HCT116 (cell line): Measurements from ENCODE around the gene TMC1. TPM values are rescaled to one million over a fixed set of nuclear protein-coding genes. Genes with fewer than 3 reads are reported as not detected.

Experiments
- ATAC-seq: fragments of 200-7000 bp; cut with Tn5 transposase; 2 replicates; pipeline ENCODE4 v1.9.1; 2020; ENCODE audit warnings: mild to moderate bottlenecking, moderate library complexity
- BruUV-seq: library from RNA; stranded (reverse); fragments of 400-500 nt; replicated peaks from 2 replicates; lab custom pipeline; 2021; lab: Mats Ljungman, UMichigan
- CTCF ChIA-PET: fragments of 300-600 bp; sonication (Branson Sonifier 250); formaldehyde crosslinking; loops from one replicate; lab custom pipeline; 2021; ENCODE audit warnings: antibody characterized with exemption; lab: Charles Lee
- POLR2A ChIA-PET: fragments of 300-600, 350-600 bp; sonication (Branson Sonifier 250); formaldehyde crosslinking; loops from one replicate; lab custom pipeline; 2021; ENCODE audit warnings: antibody characterized with exemption; lab: Charles Lee
- RAD21 ChIA-PET, 2 experiments: fragments of 300-600 bp; sonication (Branson Sonifier 250); formaldehyde crosslinking; loops; one replicate each; lab custom pipeline; 2023; ENCODE audit warnings: low total read pairs in 2 of 2; ENCODE audit not compliant: uncharacterized antibody in 2 of 2, unreplicated experiment in 2 of 2, low non-redundant PET in 1 of 2; lab: Charles Lee
- DNase-seq: peaks from one replicate; pipeline ENCODE4 v3.0.0-alpha.2; 2010; ENCODE audit warnings: low read depth, low spot score
- H2AFZ ChIP-seq: fragments of 200-600 bp; shearing (Covaris generic), sonication (generic); 2 replicates; pipeline ENCODE4 v1.6.1; 2017; ENCODE audit warnings: low read depth, mixed run types, mixed read lengths, antibody characterized with exemption, low read length; ENCODE audit not compliant: poor library complexity, severe bottlenecking
- H3K27ac ChIP-seq: 2 replicates; pipeline ENCODE4 v1.5.1; 2012; ENCODE audit warnings: low read depth, low read length
- H3K27me3 ChIP-seq: fragments of 200-600 bp; sonication (generic); 2 replicates; pipeline ENCODE4 v1.6.1; 2016; ENCODE audit warnings: mixed run types, low read length, mixed read lengths; ENCODE audit not compliant: insufficient read depth
- H3K36me3 ChIP-seq, 2 experiments: fragments of 200-500 bp in 1 of 2; fragments of 200-600 bp in 1 of 2; sonication (Bioruptor generic) in 1 of 2; sonication (generic) in 1 of 2; 2 replicates each; pipeline versions ENCODE4 v1.5.1 to v1.6.1; 2014 to 2016; ENCODE audit warnings: low read length in 2 of 2, inconsistent platforms in 1 of 2, mixed read lengths in 1 of 2, mixed run types in 1 of 2; ENCODE audit not compliant: insufficient read depth in 2 of 2, control insufficient read depth in 1 of 2
- H3K4me1 ChIP-seq, 2 experiments: fragments of 200-600 bp in 1 of 2; sonication (generic) in 1 of 2; 2 replicates each; pipeline versions ENCODE4 v1.5.1 to v1.6.1; 2012 to 2017; ENCODE audit warnings: low read length in 2 of 2, inconsistent platforms in 1 of 2, mild to moderate bottlenecking in 1 of 2, mixed read lengths in 1 of 2, mixed run types in 1 of 2, moderate library complexity in 1 of 2; ENCODE audit not compliant: insufficient read depth in 2 of 2, control insufficient read depth in 1 of 2
- H3K4me2 ChIP-seq: fragments of 200-600 bp; sonication (generic); 2 replicates; pipeline ENCODE4 v1.6.1; 2017; ENCODE audit warnings: mixed run types, low read length, mixed read lengths
- H3K4me3 ChIP-seq, 2 experiments: fragments of 200-600 bp in 1 of 2; sonication (generic) in 1 of 2; replicated peaks in 1 of 2; 2 replicates each; pipeline ENCODE4 v1.5.1; 2011 to 2016; ENCODE audit warnings: low read length in 2 of 2, control low read depth in 1 of 2, low read depth in 1 of 2, mild to moderate bottlenecking in 1 of 2, mixed read lengths in 1 of 2, mixed run types in 1 of 2
- H3K79me2 ChIP-seq: fragments of 200-600 bp; sonication (generic); 2 replicates; pipeline ENCODE4 v1.6.1; 2017; ENCODE audit warnings: mild to moderate bottlenecking, mixed run types, low read length, moderate library complexity, mixed read lengths; ENCODE audit not compliant: insufficient read depth
- H3K9ac ChIP-seq: fragments of 200-600 bp; sonication (generic); 2 replicates; pipeline ENCODE4 v1.6.1; 2016; ENCODE audit warnings: low read length, mixed read lengths
- H3K9me2 ChIP-seq: fragments of 200-600 bp; sonication (generic), shearing (Covaris generic); 2 replicates; pipeline ENCODE4 v1.6.1; 2017; ENCODE audit warnings: mixed run types, mild to moderate bottlenecking, moderate library complexity; ENCODE audit not compliant: insufficient read depth
- H3K9me3 ChIP-seq, 2 experiments: fragments of 200-500 bp in 1 of 2; fragments of 200-600 bp in 1 of 2; sonication (Bioruptor generic) in 1 of 2; sonication (generic) in 1 of 2; 2 replicates each; pipeline ENCODE4 v1.6.1; 2014 to 2017; ENCODE audit warnings: low read length in 2 of 2, mixed read lengths in 2 of 2, inconsistent platforms in 1 of 2, low read depth in 1 of 2, mild to moderate bottlenecking in 1 of 2, mixed run types in 1 of 2, moderate library complexity in 1 of 2; ENCODE audit not compliant: control insufficient read depth in 1 of 2, insufficient read depth in 1 of 2
- H4K20me1 ChIP-seq: fragments of 200-600 bp; sonication (generic), shearing (Covaris generic); 2 replicates; pipeline ENCODE4 v1.6.1; 2017; ENCODE audit warnings: mixed run types, mild to moderate bottlenecking, moderate library complexity; ENCODE audit not compliant: insufficient read depth
- CBX3 ChIP-seq: IDR thresholded peaks from 2 replicates; pipeline ENCODE4 v1.6.1; 2012; ENCODE audit warnings: low read depth
- EZH2 ChIP-seq: fragments of 200-600 bp; sonication (generic); IDR thresholded peaks from 2 replicates; pipeline ENCODE4 v1.6.1; 2017; ENCODE audit warnings: antibody characterized with exemption, mixed run types
- JUND ChIP-seq: IDR thresholded peaks from 2 replicates; pipeline ENCODE4 v1.6.1; 2012
- RAD21 ChIP-seq: IDR thresholded peaks from 2 replicates; pipeline ENCODE4 v1.6.1; 2012; ENCODE audit warnings: low read depth, mild to moderate bottlenecking
- YY1 ChIP-seq: IDR thresholded peaks from 2 replicates; pipeline ENCODE4 v1.6.1; 2011; ENCODE audit warnings: low read length, low read depth, moderate library complexity, mild to moderate bottlenecking; ENCODE audit not compliant: insufficient replicate concordance; ENCODE audit errors: extremely low read depth
- intact Hi-C: fragments of 100-400 bp; cut with micrococcal nuclease; formaldehyde crosslinking; loops from 2 replicates; pipeline ENCODE4 v1.10.0; 2022
- total RNA-seq: library from RNA; stranded (reverse); gene quantifications from one replicate; pipeline ENCODE4 v1.2.1, GENCODE V29; 2021; ENCODE audit not compliant: unreplicated experiment
- TF ChIP-seq, protein P1 (sequence below), 3 experiments: fragments of 200-600 bp in 1 of 3; sonication (generic) in 1 of 3; IDR thresholded peaks in 2 of 3; conservative IDR thresholded peaks in 1 of 3; 2 replicates each; pipeline ENCODE4 v1.5.1; 2012 to 2017; ENCODE audit warnings: low read depth in 2 of 3, low read length in 2 of 3, antibody characterized with exemption in 1 of 3, borderline replicate concordance in 1 of 3, control low read depth in 1 of 3, mild to moderate bottlenecking in 1 of 3, mixed read lengths in 1 of 3, mixed run types in 1 of 3, moderate library complexity in 1 of 3; ENCODE audit not compliant: insufficient read depth in 1 of 3
- TF ChIP-seq, protein P2 (sequence below): IDR thresholded peaks from 2 replicates; pipeline ENCODE4 v1.6.1; 2011; ENCODE audit warnings: mild to moderate bottlenecking, low read length, moderate library complexity; ENCODE audit not compliant: insufficient replicate concordance; ENCODE audit errors: extremely low read depth

TMC1 gene
- total RNA-seq, 1 experiment from 2014 or later, result 0.57 TPM

DNA sequence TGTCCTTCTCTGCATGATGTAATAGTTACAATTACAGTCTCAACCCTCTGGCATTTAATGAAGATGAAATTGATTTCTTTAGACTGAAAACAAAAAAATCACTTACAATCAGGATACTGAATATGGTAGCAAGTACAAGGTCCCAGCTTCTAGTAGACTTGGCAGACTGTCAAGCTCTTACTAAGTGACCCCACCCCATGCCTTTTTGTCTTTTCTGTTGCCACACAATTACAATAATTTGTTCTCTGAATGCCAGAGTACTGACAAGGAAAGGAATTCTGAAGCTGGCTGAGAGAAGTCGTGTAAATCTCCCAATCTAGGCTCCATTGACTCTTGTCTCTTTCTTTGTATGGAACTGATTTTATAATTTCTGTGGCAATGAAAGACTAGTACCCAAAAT, 154.2 kb downstream of the TMC1 start:
- no peak overlapping the region for H3K4me2 ChIP-seq
- no peak for DNase-seq
- no TSS peak for BruUV-seq

More for the DNA sequence above, 154.2 kb downstream of the TMC1 start:
- no peak for TF ChIP-seq JUND
- TF ChIP-seq, protein P1, sequence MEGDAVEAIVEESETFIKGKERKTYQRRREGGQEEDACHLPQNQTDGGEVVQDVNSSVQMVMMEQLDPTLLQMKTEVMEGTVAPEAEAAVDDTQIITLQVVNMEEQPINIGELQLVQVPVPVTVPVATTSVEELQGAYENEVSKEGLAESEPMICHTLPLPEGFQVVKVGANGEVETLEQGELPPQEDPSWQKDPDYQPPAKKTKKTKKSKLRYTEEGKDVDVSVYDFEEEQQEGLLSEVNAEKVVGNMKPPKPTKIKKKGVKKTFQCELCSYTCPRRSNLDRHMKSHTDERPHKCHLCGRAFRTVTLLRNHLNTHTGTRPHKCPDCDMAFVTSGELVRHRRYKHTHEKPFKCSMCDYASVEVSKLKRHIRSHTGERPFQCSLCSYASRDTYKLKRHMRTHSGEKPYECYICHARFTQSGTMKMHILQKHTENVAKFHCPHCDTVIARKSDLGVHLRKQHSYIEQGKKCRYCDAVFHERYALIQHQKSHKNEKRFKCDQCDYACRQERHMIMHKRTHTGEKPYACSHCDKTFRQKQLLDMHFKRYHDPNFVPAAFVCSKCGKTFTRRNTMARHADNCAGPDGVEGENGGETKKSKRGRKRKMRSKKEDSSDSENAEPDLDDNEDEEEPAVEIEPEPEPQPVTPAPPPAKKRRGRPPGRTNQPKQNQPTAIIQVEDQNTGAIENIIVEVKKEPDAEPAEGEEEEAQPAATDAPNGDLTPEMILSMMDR (IDR thresholded peaks at IDR 0.05 in 2 of 3, conservative IDR thresholded peaks at IDR 0.05 in 1 of 3; ENCODE audit: borderline replicate concordance in 1 of 3, insufficient read depth in 1 of 3, low read depth in 2 of 3, low read length in 2 of 3), result no peak
- TF ChIP-seq YY1, result no peak
- TF ChIP-seq, protein P2, sequence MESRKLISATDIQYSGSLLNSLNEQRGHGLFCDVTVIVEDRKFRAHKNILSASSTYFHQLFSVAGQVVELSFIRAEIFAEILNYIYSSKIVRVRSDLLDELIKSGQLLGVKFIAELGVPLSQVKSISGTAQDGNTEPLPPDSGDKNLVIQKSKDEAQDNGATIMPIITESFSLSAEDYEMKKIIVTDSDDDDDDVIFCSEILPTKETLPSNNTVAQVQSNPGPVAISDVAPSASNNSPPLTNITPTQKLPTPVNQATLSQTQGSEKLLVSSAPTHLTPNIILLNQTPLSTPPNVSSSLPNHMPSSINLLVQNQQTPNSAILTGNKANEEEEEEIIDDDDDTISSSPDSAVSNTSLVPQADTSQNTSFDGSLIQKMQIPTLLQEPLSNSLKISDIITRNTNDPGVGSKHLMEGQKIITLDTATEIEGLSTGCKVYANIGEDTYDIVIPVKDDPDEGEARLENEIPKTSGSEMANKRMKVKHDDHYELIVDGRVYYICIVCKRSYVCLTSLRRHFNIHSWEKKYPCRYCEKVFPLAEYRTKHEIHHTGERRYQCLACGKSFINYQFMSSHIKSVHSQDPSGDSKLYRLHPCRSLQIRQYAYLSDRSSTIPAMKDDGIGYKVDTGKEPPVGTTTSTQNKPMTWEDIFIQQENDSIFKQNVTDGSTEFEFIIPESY, result no peak
- TF ChIP-seq RAD21, result no peak
- TF ChIP-seq CBX3, result no peak
- no peak for TF ChIP-seq EZH2
- Histone ChIP-seq H2AFZ (no peak overlapping the region), H3K27me3 (no peaks in the 10 kb centered on the region), H3K9me3 (no peaks in the 10 kb centered on the region), H3K9ac (no peak overlapping the region), H3K4me3 (no peak overlapping the region), H3K9me2 (no peaks in the 10 kb centered on the region), H3K36me3 (no peaks in the 10 kb centered on the region), H3K4me1 (no peaks in the 10 kb centered on the region), H3K79me2 (no peaks in the 10 kb centered on the region), H3K27ac (no peak overlapping the region), H4K20me1 (no peaks in the 10 kb centered on the region)
- intact Hi-C loops, result no loop called here
- CTCF ChIA-PET, result no interaction called here
- ATAC-seq, result no peak
- RAD21 ChIA-PET, result no interaction called here
- POLR2A ChIA-PET, result interaction anchor here (1.5 kb wide), 1 partner anchor 9 kb away, joined by 3 read pairs; no protein-coding TSS in a partner anchor
